ENCODE measurements around the gene FAM222A. TPM values are rescaled to one million over a fixed set of nuclear protein-coding genes. Genes with fewer than 3 reads are reported as not detected.

The FAM222A gene
- total RNA-seq, 2 donors from 2014 or later, result 1.2 to 1.8 TPM

GRCh38 chr12:109753054-109753401 is 39.4 kb downstream of the FAM222A start:
- Mint-ChIP-seq H3K9me3 (peaks cover 8% of the 10 kb centered on the region), H3K4me3 (no peak overlapping the region), H3K27ac (no peak overlapping the region), H3K36me3 (peaks cover 18% of the 10 kb centered on the region), H3K27me3 (no peaks in the 10 kb centered on the region), H3K4me1 (ENCODE audit: low read depth in 2 of 2) (no peaks in the 10 kb centered on the region)
- ATAC-seq, result no peak
- no peak for DNase-seq (ENCODE audit: low spot score)

- DNase-seq (ENCODE audit: low spot score), result no peak
Measured at GRCh38 chr12:109753959-109754358, 40.3 kb downstream of the FAM222A start.

GRCh38 chr12:109756457-109756856 is 42.8 kb downstream of the FAM222A start:
- Mint-ChIP-seq H3K27me3 (no peaks in the 10 kb centered on the region), H3K27ac (no peak overlapping the region), H3K4me1 (ENCODE audit: low read depth in 2 of 2) (peaks cover 0 to 4% of the 10 kb centered on the region in 2 donors), H3K4me3 (no peak overlapping the region), H3K36me3 (peaks cover 18% of the 10 kb centered on the region), H3K9me3 (peaks cover 8% of the 10 kb centered on the region)
- DNase-seq (ENCODE audit: low spot score) (no peak), ATAC-seq (no peak)

More at GRCh38 chr12:109753959-109754358, 40.3 kb downstream of the FAM222A start:
- no peak overlapping the region for H3K4me3 Mint-ChIP-seq
- no peaks in the 10 kb centered on the region for H3K4me1 Mint-ChIP-seq (ENCODE audit: low read depth in 2 of 2)
- no peak for ATAC-seq
- H3K27me3 Mint-ChIP-seq, result no peaks in the 10 kb centered on the region
- H3K27ac Mint-ChIP-seq, result no peak overlapping the region
- H3K9me3 Mint-ChIP-seq, result peaks cover 8% of the 10 kb centered on the region
- peaks cover 18% of the 10 kb centered on the region for H3K36me3 Mint-ChIP-seq

- Mint-ChIP-seq H3K27me3 (no peaks in the 10 kb centered on the region), H3K9me3 (peaks cover 8% of the 10 kb centered on the region), H3K4me3 (no peak overlapping the region), H3K27ac (no peak overlapping the region), H3K36me3 (peaks cover 18% of the 10 kb centered on the region), H3K4me1 (ENCODE audit: low read depth in 2 of 2) (peaks cover 0 to 11% of the 10 kb centered on the region in 2 donors)
- no peak for DNase-seq (ENCODE audit: low spot score)
- no peak for ATAC-seq
Measured at GRCh38 chr12:109757671-109758265, 44.1 kb downstream of the FAM222A start.

GRCh38 chr12:109758426-109759420 is 45.1 kb downstream of the FAM222A start:
- H3K4me1 Mint-ChIP-seq (ENCODE audit: low read depth in 2 of 2), result peaks cover 9 to 18% of the 10 kb centered on the region in 2 donors
- DNase-seq (ENCODE audit: low spot score), result no peak

GRCh38 chr12:109759595-109759994 is 46.0 kb downstream of the FAM222A start:
- Mint-ChIP-seq H3K27ac (no peak overlapping the region), H3K9me3 (peaks cover 8% of the 10 kb centered on the region), H3K4me3 (no peak overlapping the region), H3K27me3 (no peaks in the 10 kb centered on the region), H3K4me1 (ENCODE audit: low read depth in 2 of 2) (peaks cover 9 to 18% of the 10 kb centered on the region in 2 donors), H3K36me3 (peaks cover 18% of the 10 kb centered on the region)
- no peak for DNase-seq (ENCODE audit: low spot score)
- ATAC-seq, result no peak

More at GRCh38 chr12:109758426-109759420, 45.1 kb downstream of the FAM222A start:
- no peak overlapping the region for H3K27ac Mint-ChIP-seq
- H3K9me3 Mint-ChIP-seq, result peaks cover 8% of the 10 kb centered on the region
- peaks cover 18% of the 10 kb centered on the region for H3K36me3 Mint-ChIP-seq
- no peak overlapping the region for H3K4me3 Mint-ChIP-seq
- ATAC-seq, result no peak
- H3K27me3 Mint-ChIP-seq, result no peaks in the 10 kb centered on the region

- peaks cover 8% of the 10 kb centered on the region for H3K9me3 Mint-ChIP-seq
- H3K4me1 Mint-ChIP-seq (ENCODE audit: low read depth in 2 of 2), result peaks cover 9 to 18% of the 10 kb centered on the region in 2 donors
- H3K27me3 Mint-ChIP-seq, result no peaks in the 10 kb centered on the region
- ATAC-seq (no peak), DNase-seq (ENCODE audit: low spot score) (no peak)
- no peak overlapping the region for H3K27ac Mint-ChIP-seq
- no peak overlapping the region for H3K4me3 Mint-ChIP-seq
- peaks cover 18% of the 10 kb centered on the region for H3K36me3 Mint-ChIP-seq
Measured at GRCh38 chr12:109760031-109760929, 46.7 kb downstream of the FAM222A start.

GRCh38 chr12:109760930-109761921 is 47.6 kb downstream of the FAM222A start:
- DNase-seq (ENCODE audit: low spot score), result no peak
- H3K27ac Mint-ChIP-seq, result no peak overlapping the region
- ATAC-seq, result no peak
- H3K4me1 Mint-ChIP-seq (ENCODE audit: low read depth in 2 of 2), result peaks cover 9 to 18% of the 10 kb centered on the region in 2 donors
- peaks cover 10% of the 10 kb centered on the region for H3K36me3 Mint-ChIP-seq
- peaks cover 8% of the 10 kb centered on the region for H3K9me3 Mint-ChIP-seq
- H3K27me3 Mint-ChIP-seq, result no peaks in the 10 kb centered on the region
- no peak overlapping the region for H3K4me3 Mint-ChIP-seq

- ATAC-seq (no peak), DNase-seq (ENCODE audit: low spot score) (no peak)
- Mint-ChIP-seq H3K36me3 (peaks cover under 1% of the 10 kb centered on the region), H3K4me3 (no peak overlapping the region), H3K27me3 (no peaks in the 10 kb centered on the region), H3K9me3 (peaks cover 3% of the 10 kb centered on the region), H3K27ac (no peak overlapping the region), H3K4me1 (ENCODE audit: low read depth in 2 of 2) (peaks cover 9 to 18% of the 10 kb centered on the region in 2 donors)
Measured at GRCh38 chr12:109762071-109762672, 48.5 kb downstream of the FAM222A start.

- no peaks in the 10 kb centered on the region for H3K27me3 Mint-ChIP-seq
- ATAC-seq (peak in 1 of 2 donors; percentile 8), DNase-seq (ENCODE audit: low spot score) (no peak)
- no peak overlapping the region for H3K4me3 Mint-ChIP-seq
- H3K27ac Mint-ChIP-seq, result peak overlapping the region in 1 of 2 donors; percentile 68
- no peaks in the 10 kb centered on the region for H3K9me3 Mint-ChIP-seq
- no peaks in the 10 kb centered on the region for H3K36me3 Mint-ChIP-seq
- H3K4me1 Mint-ChIP-seq (ENCODE audit: low read depth in 2 of 2), result peaks cover 9 to 18% of the 10 kb centered on the region in 2 donors
Measured at GRCh38 chr12:109762673-109763191, 49.1 kb downstream of the FAM222A start.

GRCh38 chr12:109763201-109763841 is 49.7 kb downstream of the FAM222A start:
- DNase-seq (ENCODE audit: low spot score) (no peak), ATAC-seq (peak; percentile 89 to 90)
- H3K36me3 Mint-ChIP-seq, result no peaks in the 10 kb centered on the region
- no peaks in the 10 kb centered on the region for H3K27me3 Mint-ChIP-seq
- no peaks in the 10 kb centered on the region for H3K9me3 Mint-ChIP-seq
- H3K27ac Mint-ChIP-seq, result peak overlapping the region in 1 of 2 donors; percentile 68
- peaks cover 9 to 18% of the 10 kb centered on the region in 2 donors for H3K4me1 Mint-ChIP-seq (ENCODE audit: low read depth in 2 of 2)
- H3K4me3 Mint-ChIP-seq, result peak overlapping the region; percentile 34

GRCh38 chr12:109764123-109764522 is 50.5 kb downstream of the FAM222A start:
- Mint-ChIP-seq H3K27ac (no peak overlapping the region), H3K4me3 (no peak overlapping the region), H3K4me1 (ENCODE audit: low read depth in 2 of 2) (peaks cover 9 to 18% of the 10 kb centered on the region in 2 donors), H3K9me3 (no peaks in the 10 kb centered on the region), H3K36me3 (no peaks in the 10 kb centered on the region), H3K27me3 (no peaks in the 10 kb centered on the region)
- ATAC-seq (no peak), DNase-seq (ENCODE audit: low spot score) (no peak)

Data from natural killer cell treated with Interleukin-12 subunit alpha and Interleukin-12 subunit beta and Interleukin-15 and Interleukin-18, amount 100 ng/mL, for 72 hours (primary cell).